GM18508 (cell line): ENCODE measurements around the gene TPSG1.
"Not testable (repeated sequence)": the region's sequence is repeated elsewhere in the genome, so short reads cannot be mapped to it uniquely, and the experiment has no call there.

Experiments used
- ATAC-seq: cut with Tn5 transposase; IDR thresholded peaks from one replicate; pipeline ENCODE4 v1.9.1; 2021; ENCODE audit warnings: moderate number of reproducible peaks; ENCODE audit not compliant: insufficient read depth, unreplicated experiment

TPSG1 gene

DNA sequence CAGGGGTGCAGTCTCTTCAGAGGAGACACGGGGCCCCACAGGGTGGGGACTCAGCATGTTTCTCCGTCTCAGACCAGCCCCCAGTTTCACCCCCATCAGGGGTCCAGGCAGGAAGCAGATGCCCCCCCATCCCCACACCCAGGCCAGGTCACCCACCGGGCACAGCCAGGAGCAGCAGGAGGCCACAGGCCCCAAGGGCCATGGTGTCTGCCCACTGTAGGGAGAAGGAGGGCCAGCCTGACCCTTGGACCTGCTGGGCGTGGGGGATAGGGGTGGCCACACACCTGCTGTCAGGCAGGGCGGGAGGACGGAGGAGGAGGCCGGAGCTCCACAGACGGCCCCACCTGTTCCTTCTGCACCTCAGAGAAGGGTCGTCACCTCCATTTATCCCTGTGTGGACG lies at the start of gene TPSG1:
Gene TPSG1, minus strand, starts transcription at position 218 of the 401 bp plus-strand sequence. Its CDS starts 16 bp downstream, at position 202.
- ATAC-seq, result no peak

DNA sequence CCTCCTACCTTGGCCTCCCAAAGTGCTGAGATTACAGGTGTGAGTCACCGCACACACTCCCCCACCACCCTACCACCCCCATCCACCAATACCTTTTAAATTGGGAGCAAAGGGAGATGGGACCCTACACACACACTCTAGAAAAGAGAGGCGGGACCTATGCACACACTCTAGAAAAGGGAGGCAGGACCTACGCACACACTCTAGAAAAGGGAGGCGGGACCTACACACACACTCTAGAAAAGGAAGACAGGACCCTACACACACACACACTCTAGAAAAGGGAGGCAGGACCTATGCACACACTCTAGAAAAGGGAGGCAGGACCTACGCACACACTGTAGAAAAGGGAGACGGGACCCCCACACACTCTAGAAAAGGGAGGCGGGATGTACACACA lies 49.7 kb upstream of the TPSG1 start:
- no peak for ATAC-seq

DNA sequence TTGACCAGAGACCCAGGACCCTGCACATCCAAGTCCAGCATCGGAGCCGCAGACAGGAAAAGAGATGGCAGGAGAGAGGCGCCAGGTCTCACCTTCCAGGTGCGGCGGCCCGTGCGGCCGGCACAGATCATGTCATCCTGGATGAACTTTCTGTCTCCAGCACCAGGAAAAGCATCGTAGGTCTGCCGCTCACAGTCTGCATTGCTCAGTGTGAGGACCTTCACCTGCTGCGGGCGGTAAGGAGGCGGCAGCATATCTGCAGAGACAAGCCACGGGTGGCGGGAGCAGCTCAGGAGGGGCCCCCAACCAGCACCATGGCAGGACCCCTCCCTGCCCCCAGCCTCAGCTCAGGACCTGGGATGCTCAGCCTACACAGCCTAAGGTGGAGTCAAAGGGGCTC lies 48.7 kb upstream of the TPSG1 start:
- ATAC-seq, result no peak

DNA sequence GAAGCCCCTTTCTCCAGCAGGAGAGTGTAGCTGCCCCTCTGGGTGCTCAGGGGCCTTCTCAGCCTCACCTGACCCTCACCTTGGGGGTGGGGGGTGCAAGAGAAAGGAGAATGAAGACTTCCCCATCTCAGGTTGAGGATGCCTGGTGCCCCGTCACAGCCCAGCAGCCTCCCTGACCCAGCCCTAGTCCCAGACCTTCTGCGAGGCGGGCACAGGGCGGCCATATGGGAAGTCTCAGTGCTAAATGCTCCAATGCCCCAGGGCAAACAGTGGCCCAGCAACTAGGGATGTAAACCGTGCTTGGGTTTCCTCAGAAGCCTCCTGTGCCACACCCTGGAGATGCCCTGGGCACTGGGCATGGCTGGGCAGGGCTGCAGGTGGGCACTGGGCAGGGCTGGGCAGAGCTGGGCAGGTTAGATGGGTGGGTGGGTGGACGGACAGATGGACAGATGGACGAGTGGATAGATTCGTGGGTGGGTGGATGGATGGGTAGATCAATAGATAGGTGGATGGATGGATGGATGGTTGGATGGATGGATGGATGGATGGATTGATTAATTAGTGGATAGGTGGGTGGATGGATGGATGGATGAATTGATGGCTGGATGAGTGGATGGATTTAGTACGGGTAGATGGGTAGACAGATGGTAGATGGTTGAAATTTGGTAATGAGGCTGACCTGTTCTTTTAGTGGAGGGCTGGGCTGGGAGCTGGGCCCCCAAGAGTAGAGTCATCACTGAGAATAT lies 47.6 kb upstream of the TPSG1 start:
- ATAC-seq, result no peak

DNA sequence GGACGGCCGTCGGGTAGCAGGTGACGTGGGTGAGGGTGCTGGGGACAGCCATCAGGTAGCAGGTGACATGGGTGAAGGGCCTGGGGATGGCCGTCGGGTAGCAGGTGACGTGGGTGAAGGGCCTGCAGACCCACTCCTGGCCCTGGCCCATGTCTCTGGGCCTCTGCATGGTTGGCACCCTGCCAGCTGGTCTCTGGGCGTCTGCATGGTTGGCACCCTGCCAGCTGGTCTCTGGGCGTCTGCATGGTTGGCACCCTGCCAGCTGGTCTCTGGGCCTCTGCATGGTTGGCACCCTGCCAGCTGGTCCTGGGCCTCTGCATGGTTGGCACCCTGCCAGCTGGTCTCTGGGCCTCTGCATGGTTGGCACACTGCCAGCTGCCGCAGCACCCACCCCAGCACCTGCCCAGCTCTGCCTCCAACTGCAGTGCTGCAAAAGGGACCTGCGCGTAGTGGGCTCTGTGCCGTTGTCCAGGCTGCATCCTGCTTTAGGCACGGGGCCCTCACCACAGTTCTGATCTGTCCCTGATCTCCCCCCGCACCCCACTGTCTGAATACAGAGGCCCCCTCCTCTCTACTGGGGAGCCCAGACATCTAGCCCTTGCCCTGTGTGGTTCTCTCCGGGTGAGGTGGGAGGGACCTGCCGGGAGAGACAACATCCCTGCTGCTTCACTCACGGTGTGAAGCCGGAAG lies 46.8 kb upstream of the TPSG1 start:
- not testable (repeated sequence) for ATAC-seq

DNA sequence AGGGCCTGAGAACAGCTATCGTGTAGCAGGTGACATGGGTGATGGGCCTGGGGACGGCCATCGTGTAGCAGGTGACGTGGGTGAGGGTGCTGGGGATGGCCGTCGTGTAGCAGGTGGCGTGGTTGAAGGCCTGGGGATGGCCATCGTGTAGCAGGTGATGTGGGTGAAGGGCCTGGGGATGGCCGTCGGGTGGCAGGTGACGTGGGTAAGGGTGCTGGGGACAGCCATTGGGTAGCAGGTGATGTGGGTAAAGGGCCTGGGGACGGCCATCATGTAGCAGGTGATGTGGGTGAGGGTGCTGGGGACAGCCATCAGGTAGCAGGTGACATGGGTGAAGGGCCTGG lies 46.3 kb upstream of the TPSG1 start:
- ATAC-seq, result no peak

DNA sequence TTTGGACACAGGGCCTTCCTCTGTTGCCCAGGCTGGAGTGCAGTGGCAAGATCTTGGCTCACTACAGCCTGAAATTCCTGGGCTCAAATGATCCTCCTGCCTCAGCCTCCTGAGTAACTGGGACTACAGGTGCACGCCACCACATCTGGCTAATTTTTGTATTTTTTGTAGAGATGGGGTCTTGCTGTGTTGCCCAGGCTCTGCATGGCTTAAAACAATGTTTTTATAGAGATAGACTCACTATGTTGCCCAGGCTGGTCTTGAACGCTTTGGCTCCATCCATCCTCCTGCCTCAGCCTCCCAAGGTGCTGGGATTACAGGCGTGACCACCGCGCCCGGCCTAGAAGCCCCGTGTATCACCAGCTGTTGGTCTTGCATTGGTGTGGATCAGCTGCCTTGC lies 44.4 kb upstream of the TPSG1 start:
- not testable (repeated sequence) for ATAC-seq

DNA sequence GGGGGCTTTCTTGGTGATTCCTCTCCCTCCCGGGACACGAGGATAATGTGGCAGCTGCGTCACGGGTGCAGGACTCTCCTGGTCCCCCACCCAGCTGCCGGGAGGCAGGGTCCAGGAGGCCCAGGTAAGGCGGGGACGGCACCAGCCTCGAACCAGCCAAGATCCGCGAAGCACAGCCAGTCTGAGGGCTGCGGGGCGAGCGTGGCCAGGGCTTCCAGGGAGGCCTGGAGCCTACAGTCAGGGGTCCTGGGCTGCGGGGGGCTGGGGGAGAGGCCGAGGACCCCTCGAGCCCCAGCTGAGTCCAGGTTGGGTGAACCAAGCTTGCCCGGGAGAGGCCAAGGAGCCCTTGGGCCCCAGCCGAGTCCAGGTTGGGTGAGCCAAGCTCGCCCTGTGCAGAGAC lies 40.8 kb upstream of the TPSG1 start:
- no peak for ATAC-seq

DNA sequence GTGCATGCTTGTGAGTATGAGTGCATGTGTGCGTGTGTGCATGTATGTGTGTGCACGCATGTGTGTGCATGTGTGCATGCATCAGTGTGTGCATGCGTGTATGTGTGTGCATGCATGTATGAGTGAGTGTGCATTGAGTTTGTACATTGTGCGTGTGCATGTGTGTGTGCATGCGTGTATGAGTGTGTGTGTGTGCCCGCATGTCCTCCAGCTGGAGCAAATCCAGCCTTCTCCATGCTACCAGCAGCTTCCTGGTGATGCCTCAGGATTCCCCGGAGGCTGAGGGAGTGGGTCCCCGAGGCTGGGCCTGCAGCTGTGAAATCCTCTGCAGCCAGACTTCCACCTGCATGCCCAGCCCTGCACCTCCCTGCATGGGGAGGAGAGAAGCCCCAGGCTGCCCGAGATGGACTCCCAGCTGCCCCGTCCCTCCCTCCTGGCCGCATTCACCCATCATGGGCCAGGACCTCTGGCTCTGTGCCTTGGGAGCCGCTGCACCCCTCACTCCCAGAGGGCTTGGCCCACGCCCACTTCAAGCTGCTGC lies 40.1 kb upstream of the TPSG1 start:
- ATAC-seq, result no peak

DNA sequence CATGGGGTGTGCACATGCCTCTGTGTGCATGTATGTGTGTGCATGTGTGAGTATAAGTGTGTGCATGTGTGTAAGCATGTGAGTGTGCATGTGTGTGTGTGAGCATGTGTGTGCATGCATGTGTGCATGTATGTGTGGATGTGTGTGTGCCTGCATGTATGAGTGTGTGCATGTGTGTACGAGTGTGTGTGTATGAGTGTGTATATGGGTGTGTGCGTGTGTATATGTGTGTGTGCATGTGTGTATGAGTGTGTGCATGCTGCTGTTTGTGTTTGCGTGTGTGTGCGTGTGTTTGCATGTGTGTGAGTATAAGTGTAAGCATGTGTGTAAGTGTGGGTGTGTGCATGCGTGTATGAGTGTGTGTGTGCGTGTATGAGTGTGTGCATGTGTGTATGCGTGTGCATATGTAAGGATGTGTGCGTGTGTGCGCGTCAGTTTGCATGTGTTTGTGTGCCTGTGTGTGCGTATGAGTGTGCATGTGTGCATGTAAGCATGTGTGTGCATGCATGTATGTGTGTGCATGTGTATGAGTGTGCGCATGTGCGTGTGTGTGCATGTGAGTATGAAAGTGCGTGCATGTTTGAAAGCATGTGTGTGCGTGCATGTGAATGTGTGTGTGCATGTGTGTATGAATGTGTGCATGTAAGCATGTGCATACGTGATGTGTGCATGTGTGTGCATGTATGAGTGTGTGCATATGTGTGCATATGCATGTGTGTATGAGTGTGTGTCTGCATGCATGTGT lies 39.4 kb upstream of the TPSG1 start:
- no peak for ATAC-seq

DNA sequence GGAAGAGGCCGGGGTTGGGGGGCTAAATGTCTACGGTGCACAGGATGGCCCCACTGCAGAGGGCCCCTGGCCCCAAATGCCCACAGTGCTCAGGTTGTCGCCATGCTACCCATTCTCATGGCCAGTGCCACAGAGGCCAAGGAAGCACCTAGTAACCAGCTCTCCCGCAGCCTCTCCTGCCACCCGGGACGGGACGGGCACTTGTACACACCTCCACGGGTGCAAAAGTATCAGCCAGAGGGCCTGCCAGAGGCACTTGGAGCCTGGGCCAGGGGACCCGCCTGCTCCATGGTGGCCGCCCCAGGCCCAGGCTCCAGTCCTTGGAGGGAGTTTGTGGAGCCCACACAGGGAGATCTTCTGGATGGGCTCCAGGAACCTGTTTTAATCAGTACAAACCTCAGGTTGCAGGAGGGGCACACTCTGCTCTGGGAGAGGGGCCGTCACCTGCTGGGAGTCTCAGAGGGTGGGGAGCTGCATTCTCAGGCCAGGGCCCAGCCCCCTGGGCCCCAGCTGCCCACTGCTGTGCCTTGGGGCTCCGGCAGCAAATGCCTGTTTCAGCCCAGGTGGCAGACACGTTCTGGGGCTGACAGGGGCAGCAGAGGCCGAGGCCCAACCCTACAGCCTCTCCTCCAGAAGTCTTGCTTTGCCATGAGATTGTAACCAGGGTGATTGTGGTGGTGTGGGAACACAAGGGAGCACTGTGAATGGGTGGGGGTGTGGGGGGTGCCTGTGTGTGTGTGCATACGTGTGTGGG lies 38.7 kb upstream of the TPSG1 start:
- ATAC-seq, result no peak

DNA sequence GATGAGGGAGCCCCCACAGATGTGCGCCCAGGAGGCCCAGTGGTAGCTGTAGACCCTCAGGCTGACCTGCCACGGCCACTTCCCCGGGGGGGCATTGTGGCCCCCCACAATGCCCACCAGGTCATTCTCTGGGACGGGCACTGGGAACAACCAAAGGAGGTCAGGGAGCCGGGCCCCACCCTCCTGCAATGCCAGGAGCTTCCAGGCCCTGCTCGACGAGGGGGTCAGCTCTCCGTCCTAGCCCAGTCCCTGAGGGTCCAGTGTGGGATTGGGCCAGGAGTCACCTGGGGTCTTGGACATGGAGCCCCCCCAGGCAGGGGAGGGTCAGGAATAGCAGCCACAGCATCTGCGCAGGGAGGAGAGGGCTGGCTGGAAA lies 37.8 kb upstream of the TPSG1 start:
- ATAC-seq, result no peak

DNA sequence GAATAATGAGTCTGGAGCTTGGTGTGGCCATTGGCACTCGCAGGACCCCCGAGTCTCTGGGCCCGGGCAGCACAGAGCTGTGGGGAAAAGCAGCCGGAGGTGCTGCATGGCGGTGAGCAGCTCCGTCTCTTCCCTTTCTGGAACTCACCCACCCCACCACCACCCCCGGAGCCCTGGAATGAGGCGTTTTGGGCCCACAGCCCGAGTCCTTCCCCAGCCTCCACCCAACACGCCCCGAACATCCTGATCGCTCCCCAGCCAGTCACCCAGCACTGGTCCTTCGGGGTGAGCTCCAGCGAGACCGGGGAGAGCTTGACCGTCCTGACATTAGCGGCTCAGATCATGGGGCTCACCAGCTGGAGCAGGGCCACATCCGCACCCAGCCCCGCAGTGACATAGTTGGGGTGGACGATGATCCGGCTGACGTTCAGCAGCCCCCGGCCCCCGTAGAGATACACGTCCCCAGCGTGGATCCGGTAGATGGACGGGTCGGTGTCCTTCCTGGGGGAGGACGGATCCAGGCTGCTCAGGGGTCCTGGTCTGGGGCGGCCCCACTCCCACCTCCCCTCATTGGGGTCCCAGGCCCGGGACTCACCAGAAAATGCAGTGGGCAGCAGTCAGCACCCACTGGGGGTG lies 37.3 kb upstream of the TPSG1 start:
- ATAC-seq, result no peak

DNA sequence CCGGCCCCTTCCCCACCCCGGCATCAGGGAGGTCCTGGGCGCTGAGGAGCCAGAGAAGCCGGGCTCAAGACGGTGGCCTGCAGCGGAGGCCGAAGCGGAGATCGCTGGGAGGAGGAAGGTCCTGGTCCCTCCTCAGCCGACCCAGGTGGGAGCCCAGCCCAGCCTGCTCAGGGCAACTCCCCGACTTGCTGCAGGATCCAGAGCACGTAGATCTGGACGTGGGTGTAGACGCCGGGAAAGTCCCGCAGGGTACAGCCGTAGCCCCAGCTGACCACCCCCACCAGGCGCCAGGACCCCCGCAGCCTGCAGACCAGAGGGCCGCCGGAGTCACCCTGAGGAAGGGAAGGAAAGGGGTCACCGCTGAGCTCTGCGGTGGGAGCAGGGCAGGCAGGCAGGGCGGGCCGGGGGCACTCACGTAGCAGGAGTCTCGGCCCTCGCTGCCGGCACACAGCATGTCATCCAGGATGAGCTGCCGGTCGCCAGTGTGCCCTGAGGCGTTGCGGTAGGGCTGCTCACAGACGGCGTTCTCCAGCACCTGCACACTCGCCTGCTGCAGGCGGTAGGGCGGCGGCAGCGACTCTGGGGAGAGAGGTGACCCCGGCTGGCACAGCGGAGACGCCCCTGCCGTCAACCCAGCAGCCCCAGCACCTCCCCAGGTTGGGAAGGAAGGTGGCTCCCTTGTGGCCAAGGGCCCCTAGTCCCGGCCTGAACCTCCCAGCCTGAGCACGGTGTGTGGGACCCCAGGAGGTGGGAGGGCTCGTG lies 36.2 kb upstream of the TPSG1 start:
- ATAC-seq, result no peak

DNA sequence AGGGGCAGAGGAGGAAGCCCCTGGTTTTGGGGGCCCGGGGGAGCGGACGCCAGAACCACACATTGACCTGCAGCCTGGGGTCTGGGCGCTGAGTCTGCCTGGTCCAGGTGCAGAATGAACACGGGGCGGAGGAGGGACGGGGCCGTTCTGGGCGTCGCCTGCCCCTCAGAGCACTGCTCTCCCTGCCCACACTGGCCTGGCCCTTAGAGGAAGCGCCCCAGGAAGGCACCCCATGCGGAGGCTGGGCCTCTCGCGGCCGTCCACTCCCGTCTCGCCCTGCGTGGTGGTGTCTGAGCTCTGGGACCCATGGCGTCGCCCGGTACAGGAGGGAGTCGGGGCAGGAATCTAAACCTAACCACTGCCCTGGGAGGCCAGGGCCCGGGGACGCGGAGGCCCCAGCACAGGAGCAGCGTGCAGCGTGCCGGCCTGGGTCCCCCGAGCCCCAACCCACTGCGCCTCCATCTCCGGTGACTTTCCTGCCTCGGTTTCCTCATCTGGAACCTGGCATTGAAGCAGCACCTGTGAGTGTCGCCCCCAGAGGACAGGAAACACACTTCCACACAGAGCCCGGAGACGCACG lies 35.1 kb upstream of the TPSG1 start:
- ATAC-seq, result no peak

DNA sequence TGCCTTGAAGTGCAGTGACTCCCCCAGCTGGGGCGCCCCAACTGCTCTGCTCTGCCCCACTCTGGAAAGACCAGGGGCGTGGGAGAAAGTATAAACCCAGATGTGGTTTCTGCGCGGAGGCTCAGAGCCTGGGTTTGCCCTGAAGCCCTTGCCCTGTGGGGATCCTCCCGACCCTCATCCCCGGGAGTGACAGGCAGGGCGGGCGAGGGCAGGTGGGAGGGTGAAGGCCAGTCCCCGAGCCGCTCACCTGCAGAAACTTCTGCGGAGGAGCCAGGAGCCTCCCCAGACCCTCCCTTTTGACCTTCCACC lies 34.6 kb upstream of the TPSG1 start:
- ATAC-seq, result no peak

DNA sequence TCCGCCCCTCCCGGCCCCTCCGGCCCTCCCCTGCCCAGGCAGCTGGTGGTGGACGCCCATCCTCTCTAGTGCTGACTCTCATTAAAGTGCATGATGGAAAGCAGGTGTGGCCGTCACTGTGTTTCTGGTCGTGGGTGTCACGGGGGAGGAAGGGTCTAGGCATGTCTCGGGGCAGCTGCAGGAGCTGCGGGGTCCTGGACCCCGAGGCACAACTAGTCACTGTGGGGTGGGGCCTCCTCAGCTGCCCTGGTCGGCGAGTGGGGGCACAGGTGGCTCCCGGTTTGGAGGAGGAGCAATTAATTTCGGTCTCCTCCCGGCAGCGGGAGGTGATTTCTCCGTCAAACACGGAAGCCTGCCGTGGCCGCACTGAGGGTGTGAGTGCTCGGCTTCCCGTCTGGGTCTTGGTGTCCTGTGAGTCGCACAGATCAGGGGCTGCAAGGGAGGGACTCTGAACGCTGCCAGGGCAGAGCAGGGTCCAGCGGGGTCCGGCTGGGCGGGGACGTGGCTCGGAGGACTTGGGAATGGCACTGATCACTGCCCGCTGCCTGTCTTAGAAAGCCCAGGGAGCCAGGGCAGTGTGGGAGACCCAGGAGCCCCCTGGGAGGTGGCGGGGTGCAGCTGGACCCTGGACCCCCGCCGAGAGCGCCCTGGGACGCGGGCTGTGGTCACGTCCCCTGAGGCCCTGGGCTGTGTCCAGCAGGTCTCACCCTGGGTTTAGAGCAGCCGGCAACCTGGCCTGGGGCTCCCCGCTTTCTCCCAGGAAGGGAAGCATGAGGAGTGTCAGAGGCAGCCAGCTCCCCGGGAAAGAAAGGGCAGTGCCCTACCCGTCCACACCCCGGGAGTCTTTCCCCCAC lies 34.1 kb upstream of the TPSG1 start:
- no peak for ATAC-seq

DNA sequence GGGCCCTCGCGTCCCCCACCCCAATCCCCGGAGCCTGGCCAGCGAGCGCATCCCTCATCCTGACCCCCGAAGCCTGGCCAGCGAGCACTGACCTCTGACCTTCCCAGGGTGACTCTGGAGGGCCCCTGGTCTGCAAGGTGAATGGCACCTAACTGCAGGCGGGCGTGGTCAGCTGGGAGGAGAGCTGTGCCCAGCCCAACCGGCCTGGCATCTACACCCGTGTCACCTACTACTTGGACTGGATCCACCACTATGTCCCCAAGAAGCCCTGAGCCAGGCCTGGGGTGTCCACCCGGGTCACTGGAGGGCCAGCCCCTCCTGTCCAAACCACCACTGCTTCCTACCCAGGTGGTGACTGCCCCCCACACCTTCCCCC lies 33.1 kb upstream of the TPSG1 start:
- ATAC-seq, result no peak
